Adrenal gland (tissue), 12 donors: ENCODE data around the gene VCAM1. TPM values are rescaled to one million over a fixed set of nuclear protein-coding genes. Genes with fewer than 3 reads are reported as not detected.

ENCODE experiments used
- DNase-seq, 7 donors: peaks; one replicate each; pipeline ENCODE4 v3.0.0-alpha.2; 2019 to 2020
- H3K27ac ChIP-seq, 5 donors: fragments of 200-600 bp; sonication (generic) in 4 of 5; 1 replicate in 3 of 5; 2 replicates in 2 of 5; pipeline versions ENCODE4 v1.5.1 to v1.8.0; 2016 to 2020; ENCODE audit warnings: mild to moderate bottlenecking in 1 of 5
- H3K27me3 ChIP-seq: fragments of 200-600 bp; 2 replicates; pipeline ENCODE4 v1.8.0; 2021
- H3K36me3 ChIP-seq, 2 donors: fragments of 200-600 bp; replicated peaks in 1 of 2; 1 replicate in 1 of 2; 2 replicates in 1 of 2; pipeline versions ENCODE4 v1.5.1 to v1.8.0; 2018 to 2022
- H3K4me1 ChIP-seq, 2 donors: fragments of 200-600 bp; replicated peaks in 1 of 2; 1 replicate in 1 of 2; 2 replicates in 1 of 2; pipeline versions ENCODE4 v1.5.1 to v1.8.0; 2018 to 2021
- H3K4me3 ChIP-seq, 4 donors: fragments of 200-600 bp; sonication (generic) in 3 of 4; one replicate each; pipeline ENCODE4 v1.5.1; 2016 to 2018
- H3K9me3 ChIP-seq, 3 donors: fragments of 200-600 bp; sonication (generic) in 1 of 3; replicated peaks in 1 of 3; 1 replicate in 2 of 3; 2 replicates in 1 of 3; pipeline versions ENCODE4 v1.5.1 to v1.8.0; 2016 to 2021
- CTCF ChIP-seq, 6 experiments: fragments of 450-650 bp in 4 of 6; fragments of 200-600 bp in 2 of 6; sonication (generic) in 1 of 6; IDR thresholded peaks; 1 replicate in 5 of 6; 2 replicates in 1 of 6; pipeline versions ENCODE4 v1.5.1 to v1.8.0; 2016 to 2021; ENCODE audit warnings: antibody characterized with exemption in 6 of 6, mild to moderate bottlenecking in 2 of 6, moderate library complexity in 1 of 6
- POLR2A ChIP-seq, 2 donors: fragments of 450-650 bp; IDR thresholded peaks; one replicate each; pipeline ENCODE4 v1.6.1; 2017; ENCODE audit warnings: antibody characterized with exemption in 2 of 2, mild to moderate bottlenecking in 2 of 2, moderate library complexity in 1 of 2
- WGBS, 4 donors: extraction: QIAGEN DNeasy Blood & Tissue Kit in 2 of 4; methylation state at CpG; one replicate each; pipeline versions ENCODE4 v1.1.5 to v1.1.7; 2013 to 2017; 5-methylcytosine and 5-hydroxymethylcytosine counted together
- intact Hi-C, 2 donors: fragments of 100-400 bp; cut with DNase I; formaldehyde crosslinking; loops; one replicate each; pipeline versions ENCODE4 v1.14.1 to v1.15.0; 2022 to 2023
- polyA plus RNA-seq, 3 donors: library from polyadenylated mRNA; stranded (reverse); fragments of 200-250 nt in 2 of 3; fragments of 350-450 nt in 1 of 3; fragmentation: Illumina TruSeq in 1 of 3; extraction: RNeasy Lipid Tissue Mini Kit (QIAGEN cat#74804) in 1 of 3; gene quantifications; one replicate each; pipeline ENCODE4 v1.2.3, GENCODE V29; 2013 to 2014
- total RNA-seq, 9 donors: library from RNA; depleted of rRNA in 4 of 9; stranded (reverse); fragments of >200 nt in 4 of 9; fragments of 120-200 nt in 1 of 9; fragmentation: NEBNext Ultra II Directional in 1 of 9; extraction: Animal tissue kit (Norgen Biotek cat#: 25700) in 1 of 9; gene quantifications; one replicate each; pipeline versions ENCODE4 v1.1.0 to v1.2.4, GENCODE V29; 2013 to 2023
- donor health status: healthy with polysubstance abuse.
- donor health status: Bipolar disorder and iron deficiency.
- donor health status: DM: yes; HTN: yes; CAD: no.
- donor health status: DM: no; HTN: no; CAD: no.
- donor health status: DM: no; HTN: no; CAD: no.
- donor health status: DM: yes; HTN: yes; CAD: no.

VCAM1 gene
- total and polyA plus RNA-seq, 12 donors: 32.3 to 233 (median 78.3) TPM

- Histone ChIP-seq H3K4me1 (no peaks in the 10 kb centered on the region), H3K4me3 (no peak overlapping the region), H3K9me3 (no peaks in the 10 kb centered on the region), H3K36me3 (no peaks in the 10 kb centered on the region), H3K27ac (no peak overlapping the region), H3K27me3 (no peaks in the 10 kb centered on the region)
- TF ChIP-seq CTCF (IDR thresholded peaks at IDR 0.05) (no peak), POLR2A (IDR thresholded peaks at IDR 0.05) (no peak)
- WGBS, 4 donors: 82 to 85% (median 83%) methylated on average over 3 of the region's 3 CpGs
- intact Hi-C loops: no loop called here
- DNase-seq: no peak
Observed at GRCh38 chr1:100759188-100759587, 39.6 kb downstream of the VCAM1 start.

- H3K27ac ChIP-seq: no peak overlapping the region
- H3K4me1 ChIP-seq: no peaks in the 10 kb centered on the region
- TF ChIP-seq POLR2A (IDR thresholded peaks at IDR 0.05) (no peak), CTCF (IDR thresholded peaks at IDR 0.05) (no peak)
- no peaks in the 10 kb centered on the region for H3K36me3 ChIP-seq
- intact Hi-C loops: no loop called here
- H3K4me3 ChIP-seq: no peak overlapping the region
- DNase-seq: no peak
- H3K27me3 ChIP-seq: no peaks in the 10 kb centered on the region
- no peaks in the 10 kb centered on the region for H3K9me3 ChIP-seq
Observed at GRCh38 chr1:100760511-100760910, 41.0 kb downstream of the VCAM1 start.

- WGBS, 4 donors: 46 to 88% (median 73%) methylated on average over 2 of the region's 2 CpGs
- TF ChIP-seq CTCF (IDR thresholded peaks at IDR 0.05): no peak
- no peak for TF ChIP-seq POLR2A (IDR thresholded peaks at IDR 0.05)
Observed at GRCh38 chr1:100762461-100762860, 42.9 kb downstream of the VCAM1 start.

GRCh38 chr1:100767176-100767890 is 47.8 kb downstream of the VCAM1 start:
- Histone ChIP-seq H3K9me3 (no peaks in the 10 kb centered on the region), H3K27me3 (no peaks in the 10 kb centered on the region), H3K27ac (no peak overlapping the region), H3K4me1 (no peaks in the 10 kb centered on the region), H3K36me3 (no peaks in the 10 kb centered on the region), H3K4me3 (no peak overlapping the region)
- DNase-seq: no peak
- TF ChIP-seq CTCF (IDR thresholded peaks at IDR 0.05): no peak
- intact Hi-C loops: no loop called here

More at GRCh38 chr1:100762461-100762860, 42.9 kb downstream of the VCAM1 start:
- intact Hi-C loops: no loop called here
- Histone ChIP-seq H3K9me3 (no peaks in the 10 kb centered on the region), H3K4me3 (no peak overlapping the region), H3K27ac (no peak overlapping the region), H3K4me1 (no peaks in the 10 kb centered on the region), H3K36me3 (no peaks in the 10 kb centered on the region), H3K27me3 (no peaks in the 10 kb centered on the region)
- DNase-seq: no peak
